GM15510 (cell line): Measurements from ENCODE around the gene TPCN2.

Source experiments
- POLR2A ChIP-seq: IDR thresholded peaks from 3 replicates; pipeline ENCODE4 v1.6.1; 2011; ENCODE audit warnings: borderline replicate concordance; ENCODE audit not compliant: insufficient read length; ENCODE audit errors: extremely low read depth

Gene TPCN2

GRCh38 chr11:69067200-69067599 is 18.5 kb downstream of the TPCN2 start:
- no peak for TF ChIP-seq POLR2A

GRCh38 chr11:69071086-69071800 is 22.5 kb downstream of the TPCN2 start:
- TF ChIP-seq POLR2A: no peak

DNA sequence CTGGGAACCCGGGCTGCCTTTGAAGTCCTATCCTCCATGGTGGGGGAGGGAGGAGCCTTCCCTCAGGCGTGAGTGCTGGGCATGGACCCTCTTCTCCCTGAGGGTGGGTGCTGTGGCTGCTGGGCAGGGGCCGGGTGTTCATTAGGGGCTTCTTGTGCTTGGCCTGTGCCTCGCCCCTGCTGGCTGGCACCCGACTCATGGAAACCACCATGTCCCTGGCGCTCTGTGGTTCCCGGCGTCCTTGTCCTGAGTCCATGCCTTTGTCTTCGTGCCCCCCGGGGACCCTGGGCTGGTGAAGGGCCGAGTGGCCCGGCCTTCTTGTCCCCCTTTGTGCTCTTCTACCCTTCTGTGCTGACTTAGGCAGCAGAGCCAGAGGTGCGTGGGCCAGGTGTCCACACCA is 23.2 kb downstream of the TPCN2 start:
- TF ChIP-seq POLR2A: no peak

- no peak for TF ChIP-seq POLR2A
Measured at GRCh38 chr11:69073469-69073868, 24.7 kb downstream of the TPCN2 start.

GRCh38 chr11:69074375-69075140 is 25.8 kb downstream of the TPCN2 start:
- no peak for TF ChIP-seq POLR2A

GRCh38 chr11:69075421-69076128 is 26.8 kb downstream of the TPCN2 start:
- TF ChIP-seq POLR2A: no peak

DNA sequence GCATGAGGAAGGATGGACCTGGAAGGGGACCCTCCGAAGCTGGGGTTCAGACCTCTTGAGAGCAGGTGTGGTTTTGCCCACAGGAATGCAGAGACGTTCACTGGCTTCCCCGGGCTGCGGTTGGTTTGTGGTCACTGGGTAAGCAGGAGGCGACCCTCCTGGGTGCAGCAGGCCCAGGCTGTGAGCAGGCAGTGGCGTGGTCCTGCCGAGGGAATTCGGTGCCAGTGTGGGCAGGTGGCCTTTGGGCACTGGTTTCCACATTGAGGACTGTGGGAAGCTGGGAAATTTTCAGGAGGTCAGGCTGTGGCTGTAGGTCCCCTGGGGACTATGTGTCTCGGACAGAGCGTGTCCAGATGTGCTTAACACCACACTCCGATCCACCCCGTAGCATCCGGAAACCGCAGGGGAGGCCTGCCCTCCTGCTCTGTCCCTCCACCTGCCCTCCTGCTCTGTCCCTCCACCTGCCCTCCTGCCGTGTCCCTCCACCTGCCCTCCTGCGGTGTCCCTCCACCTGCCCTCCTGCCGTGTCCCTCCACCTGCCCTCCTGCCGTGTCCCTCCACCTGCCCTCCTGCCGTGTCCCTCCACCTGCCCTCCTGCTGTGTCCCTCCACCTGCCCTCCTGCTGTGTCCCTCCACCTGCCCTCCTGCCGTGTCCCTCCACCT is 27.5 kb downstream of the TPCN2 start:
- TF ChIP-seq POLR2A: no peak

- no peak for TF ChIP-seq POLR2A
Measured at GRCh38 chr11:69078508-69078907, 29.8 kb downstream of the TPCN2 start.

DNA sequence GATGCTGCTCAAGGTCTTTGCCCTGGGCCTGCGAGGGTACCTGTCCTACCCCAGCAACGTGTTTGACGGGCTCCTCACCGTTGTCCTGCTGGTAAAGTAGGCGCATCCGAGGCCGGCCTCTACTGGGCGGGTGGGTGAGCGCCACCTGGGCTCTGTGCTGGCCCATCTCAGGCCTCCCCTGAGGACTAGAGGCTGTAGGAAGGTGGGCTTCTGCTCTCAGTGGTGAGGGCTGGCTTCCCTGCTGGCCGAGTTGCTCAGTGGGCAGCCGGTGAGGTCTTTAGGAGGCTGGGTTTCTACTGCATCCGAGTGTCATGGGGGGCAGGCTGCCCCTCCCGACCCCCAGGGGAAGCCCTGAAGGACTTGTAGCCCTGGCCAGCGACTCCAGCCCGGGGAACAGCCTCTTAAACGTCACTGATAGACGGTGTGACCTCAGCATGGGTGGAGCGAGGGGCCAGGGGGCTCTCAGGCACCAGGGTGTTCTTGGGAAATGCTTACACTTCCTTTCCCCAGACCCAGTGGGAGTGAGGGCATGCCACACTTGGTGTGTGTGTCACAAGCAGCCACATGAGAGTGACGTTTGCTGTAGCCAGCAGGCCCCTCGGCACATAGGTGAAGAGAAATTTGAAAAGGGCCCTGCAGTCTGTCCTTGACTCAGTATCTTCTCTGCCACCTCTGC is 30.3 kb downstream of the TPCN2 start:
- TF ChIP-seq POLR2A: no peak

DNA sequence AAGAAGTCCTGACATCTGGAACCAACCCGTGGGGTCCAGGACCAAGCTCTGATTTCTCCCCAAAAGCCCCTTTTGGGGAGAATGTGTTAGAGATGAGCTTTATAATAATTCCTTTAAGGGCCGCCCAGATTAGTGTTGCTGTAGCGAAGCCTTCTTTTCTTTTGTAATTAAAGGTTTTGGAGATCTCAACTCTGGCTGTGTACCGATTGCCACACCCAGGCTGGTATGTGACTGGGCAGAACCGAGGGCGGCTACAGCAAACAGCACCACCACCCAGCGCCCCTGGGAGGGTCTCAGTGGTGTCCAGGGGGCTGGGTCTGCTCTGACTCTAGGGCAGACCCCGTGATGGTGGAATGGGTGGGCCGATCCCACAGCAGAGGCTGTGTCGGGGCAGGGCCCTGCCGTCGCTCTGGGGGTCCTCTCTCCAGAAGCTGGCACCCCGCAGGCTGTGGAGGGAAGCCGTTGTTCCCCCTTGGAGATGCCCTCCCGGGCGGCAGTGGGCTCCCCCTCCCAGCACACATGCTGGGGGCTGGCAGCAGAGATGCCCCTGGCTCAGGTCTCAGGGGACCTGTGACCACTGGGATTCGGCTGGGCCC is 31.0 kb downstream of the TPCN2 start:
- TF ChIP-seq POLR2A: no peak

- no peak for TF ChIP-seq POLR2A
Measured at GRCh38 chr11:69080257-69080995, 31.7 kb downstream of the TPCN2 start.

- TF ChIP-seq POLR2A: no peak
Measured at GRCh38 chr11:69081180-69081579, 32.4 kb downstream of the TPCN2 start.

GRCh38 chr11:69083531-69084247 is 35.0 kb downstream of the TPCN2 start:
- TF ChIP-seq POLR2A: no peak
